ELF-1 (cell line): ENCODE results near the gene C19orf81.

Experiments used
- DNase-seq: peaks from one replicate; pipeline ENCODE4 v3.0.0-alpha.2; 2016; ENCODE audit warnings: low read depth, low spot score

Gene C19orf81

GRCh38 chr19:50679177-50680125 is 30.2 kb downstream of the C19orf81 start:
- DNase-seq = peak; percentile 90

- no peak for DNase-seq
Measured at GRCh38 chr19:50686310-50687032, 37.2 kb downstream of the C19orf81 start.

- DNase-seq = no peak
Measured at GRCh38 chr19:50688766-50689165, 39.5 kb downstream of the C19orf81 start.

- no peak for DNase-seq
Measured at GRCh38 chr19:50690439-50690838, 41.2 kb downstream of the C19orf81 start.

- DNase-seq = no peak
Measured at GRCh38 chr19:50693064-50693975, 44.1 kb downstream of the C19orf81 start.

GRCh38 chr19:50694815-50695145 is 45.5 kb downstream of the C19orf81 start:
- no peak for DNase-seq

- DNase-seq = no peak
Measured at GRCh38 chr19:50695251-50696093, 46.2 kb downstream of the C19orf81 start.

GRCh38 chr19:50696094-50696483 is 46.8 kb downstream of the C19orf81 start:
- DNase-seq = no peak

- DNase-seq = no peak
Measured at GRCh38 chr19:50697414-50698124, 48.3 kb downstream of the C19orf81 start.

GRCh38 chr19:50701367-50701985 is 52.2 kb downstream of the C19orf81 start:
- DNase-seq = no peak

- no peak for DNase-seq
Measured at GRCh38 chr19:50702158-50702870, 53.1 kb downstream of the C19orf81 start.

GRCh38 chr19:50702871-50703829 is 53.9 kb downstream of the C19orf81 start:
- DNase-seq = no peak

- DNase-seq = peak; percentile 63
Measured at GRCh38 chr19:50703915-50704796, 54.9 kb downstream of the C19orf81 start.

- peak; percentile 81 for DNase-seq
Measured at GRCh38 chr19:50705422-50706019, 56.3 kb downstream of the C19orf81 start.

- DNase-seq = no peak
Measured at GRCh38 chr19:50706387-50706786, 57.1 kb downstream of the C19orf81 start.

GRCh38 chr19:50708179-50708879 is 59.1 kb downstream of the C19orf81 start:
- no peak for DNase-seq
